Measurements from ENCODE around the gene TIGD3. TPM values are rescaled to one million over a fixed set of nuclear protein-coding genes. Genes with fewer than 3 reads are reported as not detected.

TIGD3 gene
- total RNA-seq, 2 donors from 2014 or later: 0.99 to 1.0 TPM

DNA sequence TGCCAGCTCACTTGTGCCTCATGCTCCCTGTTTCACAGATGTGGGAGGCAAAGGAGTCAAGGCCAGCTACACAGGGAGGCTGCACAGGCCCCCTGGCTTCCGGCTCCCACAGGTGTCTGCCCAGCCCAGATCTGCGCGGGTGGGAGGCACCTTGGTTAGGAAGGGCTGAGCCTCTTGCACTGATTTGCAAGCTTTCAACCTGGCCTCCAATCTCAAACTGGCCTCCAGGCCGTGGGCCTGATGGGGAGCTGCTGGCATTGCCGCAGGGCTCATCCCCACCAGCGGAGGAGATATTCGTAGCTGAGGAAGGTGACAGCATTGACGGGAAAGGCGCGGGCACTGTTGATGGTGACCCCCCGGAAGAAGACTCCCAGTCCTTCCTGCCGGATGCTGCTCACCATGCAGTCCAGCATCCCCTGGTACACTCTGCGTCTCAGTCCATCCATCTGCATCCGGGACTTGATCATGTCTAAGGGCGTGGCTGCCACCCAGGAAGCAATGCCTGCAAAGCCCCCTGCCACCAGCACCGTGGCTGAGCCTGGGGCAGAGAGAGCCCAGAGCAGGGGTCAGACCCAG is 21.7 kb downstream of the TIGD3 start:
- Histone ChIP-seq H3K27ac (ENCODE audit: low read depth, low read length) (no peak overlapping the region), H3K4me1 (ENCODE audit: control insufficient read depth, insufficient read depth, low read length) (peaks cover 3% of the 10 kb centered on the region), H3K4me3 (ENCODE audit: low read length) (no peak overlapping the region), H3K9me3 (ENCODE audit: control insufficient read depth, low read length) (no peaks in the 10 kb centered on the region), H3K36me3 (ENCODE audit: control insufficient read depth, insufficient read depth, low read length) (no peaks in the 10 kb centered on the region), H3K27me3 (ENCODE audit: control insufficient read depth, insufficient read depth, low read length, poor library complexity, severe bottlenecking) (no peaks in the 10 kb centered on the region), H3K9ac (ENCODE audit: extremely low read depth, low read length, poor library complexity, severe bottlenecking) (no peak overlapping the region)
- no peaks in the 10 kb centered on the region for H3K36me3 Mint-ChIP-seq (ENCODE audit: low read depth)
- peaks cover 6% of the 10 kb centered on the region for H3K4me1 Mint-ChIP-seq
- no peaks in the 10 kb centered on the region for H3K9me3 Mint-ChIP-seq
- H3K27ac Mint-ChIP-seq: no peak overlapping the region
- TF ChIP-seq, protein P1, sequence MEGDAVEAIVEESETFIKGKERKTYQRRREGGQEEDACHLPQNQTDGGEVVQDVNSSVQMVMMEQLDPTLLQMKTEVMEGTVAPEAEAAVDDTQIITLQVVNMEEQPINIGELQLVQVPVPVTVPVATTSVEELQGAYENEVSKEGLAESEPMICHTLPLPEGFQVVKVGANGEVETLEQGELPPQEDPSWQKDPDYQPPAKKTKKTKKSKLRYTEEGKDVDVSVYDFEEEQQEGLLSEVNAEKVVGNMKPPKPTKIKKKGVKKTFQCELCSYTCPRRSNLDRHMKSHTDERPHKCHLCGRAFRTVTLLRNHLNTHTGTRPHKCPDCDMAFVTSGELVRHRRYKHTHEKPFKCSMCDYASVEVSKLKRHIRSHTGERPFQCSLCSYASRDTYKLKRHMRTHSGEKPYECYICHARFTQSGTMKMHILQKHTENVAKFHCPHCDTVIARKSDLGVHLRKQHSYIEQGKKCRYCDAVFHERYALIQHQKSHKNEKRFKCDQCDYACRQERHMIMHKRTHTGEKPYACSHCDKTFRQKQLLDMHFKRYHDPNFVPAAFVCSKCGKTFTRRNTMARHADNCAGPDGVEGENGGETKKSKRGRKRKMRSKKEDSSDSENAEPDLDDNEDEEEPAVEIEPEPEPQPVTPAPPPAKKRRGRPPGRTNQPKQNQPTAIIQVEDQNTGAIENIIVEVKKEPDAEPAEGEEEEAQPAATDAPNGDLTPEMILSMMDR (conservative IDR thresholded peaks at IDR 0.05): no peak
- H3K4me3 Mint-ChIP-seq: no peak overlapping the region
- no peaks in the 10 kb centered on the region for H3K27me3 Mint-ChIP-seq (ENCODE audit: insufficient read depth)
- WGBS, 2 experiments (ENCODE audit: insufficient coverage in 1 of 2, insufficient read length in 1 of 2): 94 to 96% methylated on average over 15 to 16 of the region's 16 CpGs
- no peak for DNase-seq

DNA sequence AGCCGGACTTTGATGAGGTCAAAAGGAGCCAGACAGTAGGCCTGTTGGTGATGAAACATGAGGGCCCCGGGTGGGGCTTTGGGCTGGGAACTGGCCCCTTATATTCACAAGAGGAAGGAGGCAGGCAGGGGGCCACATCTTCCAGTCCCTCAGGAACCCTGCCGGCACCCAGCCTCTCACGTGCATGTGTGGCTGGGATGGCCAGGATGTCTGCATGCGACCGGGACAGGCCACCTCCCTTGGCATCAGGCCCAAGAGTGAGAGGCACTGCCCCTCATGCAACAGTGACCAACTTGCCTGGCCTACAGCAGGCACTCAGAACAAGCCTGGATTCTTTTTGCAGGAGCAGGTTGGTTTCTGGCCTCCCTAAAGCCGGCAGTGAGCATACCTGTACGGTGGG is 22.5 kb downstream of the TIGD3 start:
- no peaks in the 10 kb centered on the region for H3K27me3 ChIP-seq (ENCODE audit: control insufficient read depth, insufficient read depth, low read length, poor library complexity, severe bottlenecking)
- Mint-ChIP-seq H3K27ac (no peak overlapping the region), H3K9me3 (no peaks in the 10 kb centered on the region), H3K4me3 (no peak overlapping the region), H3K27me3 (ENCODE audit: insufficient read depth) (no peaks in the 10 kb centered on the region), H3K36me3 (ENCODE audit: low read depth) (no peaks in the 10 kb centered on the region), H3K4me1 (peaks cover 10% of the 10 kb centered on the region)
- peaks cover 3% of the 10 kb centered on the region for H3K4me1 ChIP-seq (ENCODE audit: control insufficient read depth, insufficient read depth, low read length)
- TF ChIP-seq, protein P1 (conservative IDR thresholded peaks at IDR 0.05): no peak
- 85 to 90% methylated on average over 7 to 8 of the region's 8 CpGs for WGBS, 2 experiments (ENCODE audit: insufficient coverage in 1 of 2, insufficient read length in 1 of 2)
- H3K36me3 ChIP-seq (ENCODE audit: control insufficient read depth, insufficient read depth, low read length): no peaks in the 10 kb centered on the region
- no peak overlapping the region for H3K27ac ChIP-seq (ENCODE audit: low read depth, low read length)
- H3K9me3 ChIP-seq (ENCODE audit: control insufficient read depth, low read length): no peaks in the 10 kb centered on the region
- H3K4me3 ChIP-seq (ENCODE audit: low read length): no peak overlapping the region
- DNase-seq: no peak
- H3K9ac ChIP-seq (ENCODE audit: extremely low read depth, low read length, poor library complexity, severe bottlenecking): no peak overlapping the region

DNA sequence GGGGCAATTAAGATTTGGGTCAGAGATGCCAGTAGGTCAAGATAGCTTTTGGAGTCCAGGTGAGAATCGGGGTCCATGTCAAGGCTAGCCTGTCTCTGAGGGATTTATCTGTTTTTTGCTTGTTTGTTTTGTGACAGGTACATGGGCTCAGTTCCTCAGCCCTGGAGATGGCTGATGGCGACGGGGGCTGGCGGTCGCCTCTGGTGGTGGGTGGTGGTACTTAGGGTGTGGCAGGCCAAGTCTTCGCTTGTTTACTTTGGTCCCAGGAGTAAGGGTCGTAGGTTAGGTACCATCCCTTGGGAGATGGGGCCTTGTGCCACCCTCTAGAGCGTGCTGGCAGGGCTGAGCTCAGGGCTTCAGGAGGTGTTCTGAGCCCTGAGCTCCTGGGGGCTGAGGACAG is 23.2 kb downstream of the TIGD3 start:
- no peaks in the 10 kb centered on the region for H3K9me3 ChIP-seq (ENCODE audit: control insufficient read depth, low read length)
- no peaks in the 10 kb centered on the region for H3K27me3 Mint-ChIP-seq (ENCODE audit: insufficient read depth)
- peaks cover 17% of the 10 kb centered on the region for H3K4me1 Mint-ChIP-seq
- no peak for DNase-seq
- WGBS, 2 experiments (ENCODE audit: insufficient coverage in 1 of 2, insufficient read length in 1 of 2): 89 to 94% methylated on average over 7 to 8 of the region's 8 CpGs
- no peak overlapping the region for H3K4me3 Mint-ChIP-seq
- H3K27me3 ChIP-seq (ENCODE audit: control insufficient read depth, insufficient read depth, low read length, poor library complexity, severe bottlenecking): no peaks in the 10 kb centered on the region
- TF ChIP-seq, protein P1 (conservative IDR thresholded peaks at IDR 0.05): peak; percentile 59
- peaks cover 6% of the 10 kb centered on the region for H3K4me1 ChIP-seq (ENCODE audit: control insufficient read depth, insufficient read depth, low read length)
- no peaks in the 10 kb centered on the region for H3K9me3 Mint-ChIP-seq
- H3K36me3 ChIP-seq (ENCODE audit: control insufficient read depth, insufficient read depth, low read length): no peaks in the 10 kb centered on the region
- no peak overlapping the region for H3K27ac Mint-ChIP-seq
- no peak overlapping the region for H3K9ac ChIP-seq (ENCODE audit: extremely low read depth, low read length, poor library complexity, severe bottlenecking)
- H3K27ac ChIP-seq (ENCODE audit: low read depth, low read length): no peak overlapping the region
- no peak overlapping the region for H3K4me3 ChIP-seq (ENCODE audit: low read length)
- no peaks in the 10 kb centered on the region for H3K36me3 Mint-ChIP-seq (ENCODE audit: low read depth)

All from endodermal cell (in vitro differentiated cells).